K562 (cell line): Measurements from ENCODE around the gene FBXW11. TPM values are rescaled to one million over a fixed set of nuclear protein-coding genes. Genes with fewer than 3 reads are reported as not detected.

Source experiments
- ATAC-seq: fragments of 200-7000 bp; cut with Tn5 transposase; 3 replicates; pipeline ENCODE4 v1.9.1; 2020; ENCODE audit warnings: moderate library complexity
- BruUV-seq: library from RNA; stranded (reverse); fragments of 400-500 nt; replicated peaks from 2 replicates; lab custom pipeline; 2021; lab: Mats Ljungman, UMichigan
- CTCF ChIA-PET: fragments of 300-600 bp; formaldehyde crosslinking; extraction: SDS; loops from one replicate; lab custom pipeline; 2021; ENCODE audit warnings: low intra/inter-chr PET ratio; lab: Yijun Ruan, JAX
- POLR2A ChIA-PET: fragments of 300-600, 350-650 bp; sonication (Branson Sonifier 250); formaldehyde crosslinking; extraction: SDS; loops from one replicate; lab custom pipeline; 2021; ENCODE audit warnings: antibody characterized with exemption, inconsistent platforms; lab: Yijun Ruan, JAX
- DNase-seq, 4 experiments: peaks; one replicate each; pipeline versions ENCODE4 v3.0.0 to v3.0.0-alpha.2; 2011 to 2018; ENCODE audit warnings: low spot score in 3 of 4, mixed read lengths in 3 of 4; ENCODE audit errors: extremely low read depth in 1 of 4
- FAIRE-seq: peaks from 2 replicates; lab custom pipeline; 2011; peaks lifted over from hg19 to GRCh38; lab: Jason Lieb, UNC
- H2AFZ ChIP-seq: 2 replicates; pipeline ENCODE4 v1.6.0; 2011; ENCODE audit warnings: low read depth, low read length, control low read depth, inconsistent platforms
- H3K27ac ChIP-seq: fragments of 200-600 bp; 3 replicates; pipeline ENCODE4 v1.8.0; 2011; ENCODE audit warnings: low read depth, mild to moderate bottlenecking, control low read depth, inconsistent platforms, low read length, moderate library complexity, mixed read lengths; ENCODE audit errors: extremely low read depth
- H3K27me3 ChIP-seq, 2 experiments: fragments of 300-600 bp in 1 of 2; 2 replicates in 1 of 2; 3 replicates in 1 of 2; pipeline versions ENCODE4 v1.6.0 to v1.8.0; 2011; ENCODE audit warnings: inconsistent platforms in 2 of 2, low read length in 2 of 2, mild to moderate bottlenecking in 1 of 2, mixed read lengths in 1 of 2, moderate library complexity in 1 of 2; ENCODE audit not compliant: control insufficient read depth in 2 of 2, insufficient read depth in 2 of 2
- H3K36me3 ChIP-seq: fragments of 300-600 bp; 3 replicates; pipeline ENCODE4 v1.8.0; 2011; ENCODE audit warnings: mild to moderate bottlenecking, low read length, inconsistent platforms; ENCODE audit not compliant: control insufficient read depth, insufficient read depth
- H3K4me1 ChIP-seq, 2 experiments: fragments of 200-600 bp in 1 of 2; replicated peaks in 1 of 2; 2 replicates in 1 of 2; 3 replicates in 1 of 2; pipeline versions ENCODE4 v1.5.1 to v1.8.0; 2011; ENCODE audit warnings: inconsistent platforms in 2 of 2, low read length in 2 of 2, mild to moderate bottlenecking in 1 of 2, mixed read lengths in 1 of 2, moderate library complexity in 1 of 2; ENCODE audit not compliant: control insufficient read depth in 2 of 2, insufficient read depth in 2 of 2
- H3K4me2 ChIP-seq: 2 replicates; pipeline ENCODE4 v1.6.1; 2011; ENCODE audit warnings: low read length, control low read depth, inconsistent platforms, mixed read lengths; ENCODE audit not compliant: insufficient read depth
- H3K4me3 ChIP-seq: fragments of 200-600 bp; sonication (generic), shearing (Covaris generic); 2 replicates; pipeline ENCODE4 v1.5.1; 2016; ENCODE audit warnings: control low read depth, inconsistent platforms
- H3K79me2 ChIP-seq: fragments of 200-600 bp; 3 replicates; pipeline ENCODE4 v1.8.0; 2011; ENCODE audit warnings: low read length, inconsistent platforms; ENCODE audit not compliant: control insufficient read depth, insufficient read depth
- H3K9ac ChIP-seq, 2 experiments: 2 replicates each; pipeline versions ENCODE4 v1.6.0 to v1.6.1; 2011; ENCODE audit warnings: low read depth in 2 of 2, low read length in 2 of 2, control low read depth in 1 of 2, inconsistent platforms in 1 of 2, mild to moderate bottlenecking in 1 of 2, mixed read lengths in 1 of 2; ENCODE audit not compliant: insufficient read depth in 1 of 2
- H3K9me1 ChIP-seq: one replicate; pipeline ENCODE4 v1.6.0; 2011; ENCODE audit warnings: inconsistent platforms, mild to moderate bottlenecking, low read length, moderate library complexity; ENCODE audit not compliant: control insufficient read depth, insufficient read depth
- H3K9me3 ChIP-seq: replicated peaks from 2 replicates; pipeline ENCODE4 v1.5.1; 2011; ENCODE audit warnings: low read depth, low read length, inconsistent platforms; ENCODE audit not compliant: control insufficient read depth, insufficient read depth
- H4K20me1 ChIP-seq: replicated peaks from 2 replicates; pipeline ENCODE4 v1.6.1; 2011; ENCODE audit warnings: low read length, inconsistent platforms, mixed read lengths; ENCODE audit not compliant: control insufficient read depth, insufficient read depth
- ATF7 ChIP-seq: fragments of 450-650 bp; IDR thresholded peaks from 2 replicates; pipeline ENCODE4 v1.7.1; 2014; ENCODE audit warnings: mild to moderate bottlenecking, moderate library complexity
- BACH1 ChIP-seq: fragments of 200-800 bp; sonication (Bioruptor generic); IDR thresholded peaks from 2 replicates; pipeline ENCODE4 v1.6.1; 2016; ENCODE audit warnings: missing genetic modification characterization, missing compliant biosample characterization
- CBFA2T3 ChIP-seq: fragments of 450-650 bp; IDR thresholded peaks from 2 replicates; pipeline ENCODE4 v1.6.1; 2017
- ETV5 ChIP-seq: sonication (generic); formaldehyde crosslinking; IDR thresholded peaks from 2 replicates; pipeline ENCODE4 v1.4.0; 2020; ENCODE audit warnings: low read depth, mild to moderate bottlenecking, missing genetic modification reagents
- NBN ChIP-seq: fragments of 450-650 bp; IDR thresholded peaks from 2 replicates; pipeline ENCODE4 v1.6.1; 2016; ENCODE audit warnings: low read depth, mild to moderate bottlenecking
- NCOA4 ChIP-seq: fragments of 450-650 bp; IDR thresholded peaks from 2 replicates; pipeline ENCODE4 v1.6.1; 2018; ENCODE audit warnings: mild to moderate bottlenecking; ENCODE audit not compliant: partially characterized antibody
- NEUROD1 ChIP-seq: fragments of 150-350 bp; IDR thresholded peaks from 2 replicates; pipeline ENCODE4 v1.6.1; 2014; ENCODE audit warnings: borderline replicate concordance, low read length, low read depth; ENCODE audit not compliant: partially characterized antibody
- ZKSCAN1 ChIP-seq: fragments of 150-350 bp; IDR thresholded peaks from 2 replicates; pipeline ENCODE4 v1.6.1; 2016; ENCODE audit warnings: low read depth, low read length
- WGBS: fragments of 100-300 bp; shearing (Covaris generic); methylation state at CpG from one replicate; pipeline ENCODE4 v1.1.6; 2016; ENCODE audit warnings: low coverage, mixed read lengths; ENCODE audit not compliant: insufficient coverage; ENCODE audit errors: missing lambda C conversion rate; 5-methylcytosine and 5-hydroxymethylcytosine counted together
- in situ Hi-C: fragments of 300-500 bp; cut with MboI; formaldehyde crosslinking; loops from 4 replicates; pipeline ENCODE4 v1.15.0; 2018; ENCODE audit warnings: inconsistent platforms, mixed read lengths
- intact Hi-C: fragments of 100-400 bp; cut with micrococcal nuclease; formaldehyde crosslinking; loops from 2 replicates; pipeline ENCODE4 v1.14.2; 2022
- polyA plus RNA-seq, 8 experiments: library from polyadenylated mRNA; depleted of rRNA in 4 of 8; stranded (reverse) in 5 of 8; unstranded in 3 of 8; fragments of >200 nt; fragmentation: Nextera tagmentation in 2 of 8; fragmentation: Illumina TruSeq in 1 of 8; extraction: Ambion mirVana in 2 of 8; extraction: Trizol in 1 of 8; gene quantifications; 2 replicates each; pipeline versions ENCODE4 v1.2.1 to v1.2.3, GENCODE V29; 2011 to 2014; ENCODE audit warnings: inconsistent platforms in 1 of 8, missing spikeins in 1 of 8
- total RNA-seq, 7 experiments: library from RNA; depleted of rRNA in 6 of 7; stranded (reverse); fragments of >200 nt in 6 of 7; fragmentation: Illumina TruSeq in 2 of 7; extraction: Trizol in 2 of 7; gene quantifications; 2 replicates each; pipeline versions ENCODE4 v1.2.1 to v1.2.3, GENCODE V29; 2011 to 2021; ENCODE audit warnings: low replicate concordance in 1 of 7
- TF ChIP-seq, protein P1 (sequence below): fragments of 250-450 bp; sonication (Bioruptor Pico); IDR thresholded peaks from 2 replicates; pipeline ENCODE4 v1.5.0; 2021; ENCODE audit warnings: mild to moderate bottlenecking, moderate library complexity
- TF ChIP-seq, protein P2 (sequence below): sonication (generic); formaldehyde crosslinking; IDR thresholded peaks from 2 replicates; pipeline ENCODE4 v1.8.1; 2023; ENCODE audit warnings: mild to moderate bottlenecking, missing genetic modification reagents
- TF ChIP-seq, protein P3 (sequence below): fragments of 450-650 bp; conservative IDR thresholded peaks from 2 replicates; pipeline ENCODE4 v1.6.1; 2016; ENCODE audit warnings: missing genetic modification characterization, low read depth, mild to moderate bottlenecking, missing compliant biosample characterization, moderate library complexity

Gene FBXW11
- total and polyA plus RNA-seq, 9 of the 15 experiments (the other 6 are each of a cell fraction or from before 2014, with no cell fraction given) = 3.0 to 28.6 (median 23.6) TPM

DNA sequence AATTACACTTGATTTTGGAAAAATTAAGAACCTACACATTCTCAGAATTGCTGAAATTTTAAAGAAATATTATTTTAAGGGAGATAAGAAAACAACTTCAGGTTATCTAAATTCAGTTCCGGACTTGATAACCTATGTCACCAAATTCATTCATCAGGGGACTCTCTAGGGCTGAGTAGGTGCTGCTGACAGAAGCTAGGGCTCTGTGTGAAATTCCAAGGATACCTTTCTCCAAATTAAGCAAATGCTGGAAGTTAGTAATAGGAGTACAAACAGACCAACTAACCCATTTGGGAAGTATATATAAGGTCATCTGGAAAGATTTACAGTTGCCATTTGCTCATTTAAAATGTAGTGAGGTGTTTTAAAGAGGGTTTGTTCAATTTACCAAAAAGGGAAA is 136.5 kb downstream of the FBXW11 start (continued):
- TF ChIP-seq, protein P1, sequence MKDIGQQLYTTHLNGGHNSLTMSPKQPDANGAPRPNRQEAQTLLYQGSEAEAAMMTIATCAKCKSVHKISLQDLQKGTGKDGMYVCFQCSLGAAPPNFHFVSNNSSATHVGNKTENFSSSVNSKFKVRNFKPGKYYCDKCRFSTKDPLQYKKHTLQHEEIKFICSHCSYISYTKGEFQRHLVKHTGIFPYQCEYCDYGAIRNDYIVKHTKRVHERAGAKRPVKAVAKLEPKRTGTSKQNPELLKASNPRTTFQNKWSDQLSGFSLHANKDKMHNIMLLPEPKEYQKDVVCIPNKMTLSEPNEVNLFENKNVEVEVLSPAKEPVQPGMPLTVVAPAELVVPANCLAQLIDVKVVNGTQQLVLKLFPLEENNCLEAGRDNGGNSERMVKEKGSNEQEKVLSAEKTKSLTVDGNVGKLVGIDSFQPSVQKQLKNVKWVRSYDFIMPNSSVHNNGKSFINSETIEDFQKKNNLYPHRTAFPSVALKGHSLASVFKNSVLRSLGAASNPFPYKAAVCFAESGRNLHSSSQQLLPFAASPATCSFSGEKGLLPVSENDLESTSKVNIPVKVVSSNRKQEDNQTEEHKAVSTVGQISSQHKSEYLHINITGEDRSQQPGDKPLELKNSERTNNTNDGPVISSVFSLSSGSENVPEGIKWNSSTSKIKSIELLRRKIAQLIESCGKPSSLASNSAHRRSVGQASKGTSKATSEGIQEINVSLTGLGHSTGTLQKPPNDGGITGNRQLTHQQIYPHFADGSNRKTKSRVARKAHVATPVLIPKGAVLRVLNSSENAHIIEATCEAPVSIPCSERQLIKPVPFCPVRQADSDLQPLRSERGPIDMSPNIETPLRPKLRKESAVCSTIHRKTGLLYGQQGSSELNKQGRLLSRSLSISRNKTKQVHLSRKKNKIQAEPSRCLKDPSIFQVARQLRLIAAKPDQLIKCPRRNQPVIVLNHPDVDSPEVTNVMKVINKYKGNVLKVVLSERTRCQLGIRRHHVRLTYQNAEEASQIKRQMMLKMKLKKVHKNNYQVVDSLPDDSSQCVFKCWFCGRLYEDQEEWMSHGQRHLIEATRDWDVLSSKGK (CRISPR knock-in tag) = no peak

DNA sequence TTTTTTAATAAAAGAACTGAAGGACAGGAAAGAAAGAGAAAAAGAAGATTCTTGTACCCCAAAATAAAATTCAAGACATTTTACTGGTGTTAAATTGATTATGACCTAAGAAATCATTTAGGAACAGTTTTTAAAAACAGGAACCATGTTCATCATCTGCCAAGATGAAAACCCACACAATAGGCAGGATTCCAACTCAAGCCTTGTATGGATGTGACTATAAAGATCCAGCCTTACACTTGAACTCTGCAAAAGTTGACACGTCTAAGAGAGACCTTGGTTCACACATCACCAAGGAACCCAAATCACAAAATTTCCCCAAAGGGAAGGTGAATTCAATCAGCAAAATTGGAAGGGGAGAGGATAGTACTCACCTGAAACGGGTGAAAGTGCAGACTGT is 138.2 kb downstream of the FBXW11 start:
- FAIRE-seq = no peak
- peaks cover 43% of the 10 kb centered on the region for H3K36me3 ChIP-seq
- ATAC-seq = no peak

More for the DNA sequence above, 138.2 kb downstream of the FBXW11 start:
- TF ChIP-seq ZKSCAN1 (no peak), ATF7 (no peak), BACH1 (no peak), NBN (no peak), CBFA2T3 (no peak), ETV5 (no peak), NEUROD1 (no peak), NCOA4 (no peak)
- TF ChIP-seq, protein P1 (CRISPR knock-in tag) = no peak
- TF ChIP-seq, protein P2, sequence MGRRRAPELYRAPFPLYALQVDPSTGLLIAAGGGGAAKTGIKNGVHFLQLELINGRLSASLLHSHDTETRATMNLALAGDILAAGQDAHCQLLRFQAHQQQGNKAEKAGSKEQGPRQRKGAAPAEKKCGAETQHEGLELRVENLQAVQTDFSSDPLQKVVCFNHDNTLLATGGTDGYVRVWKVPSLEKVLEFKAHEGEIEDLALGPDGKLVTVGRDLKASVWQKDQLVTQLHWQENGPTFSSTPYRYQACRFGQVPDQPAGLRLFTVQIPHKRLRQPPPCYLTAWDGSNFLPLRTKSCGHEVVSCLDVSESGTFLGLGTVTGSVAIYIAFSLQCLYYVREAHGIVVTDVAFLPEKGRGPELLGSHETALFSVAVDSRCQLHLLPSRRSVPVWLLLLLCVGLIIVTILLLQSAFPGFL = no peak
- TF ChIP-seq, protein P3, sequence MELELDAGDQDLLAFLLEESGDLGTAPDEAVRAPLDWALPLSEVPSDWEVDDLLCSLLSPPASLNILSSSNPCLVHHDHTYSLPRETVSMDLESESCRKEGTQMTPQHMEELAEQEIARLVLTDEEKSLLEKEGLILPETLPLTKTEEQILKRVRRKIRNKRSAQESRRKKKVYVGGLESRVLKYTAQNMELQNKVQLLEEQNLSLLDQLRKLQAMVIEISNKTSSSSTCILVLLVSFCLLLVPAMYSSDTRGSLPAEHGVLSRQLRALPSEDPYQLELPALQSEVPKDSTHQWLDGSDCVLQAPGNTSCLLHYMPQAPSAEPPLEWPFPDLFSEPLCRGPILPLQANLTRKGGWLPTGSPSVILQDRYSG (tag) = no peak
- no TSS peak for BruUV-seq
- no peaks in the 10 kb centered on the region for H3K4me1 ChIP-seq
- H3K4me3 ChIP-seq = no peak overlapping the region
- 66% methylated on average over 2 of the region's 2 CpGs for WGBS
- H2AFZ ChIP-seq = no peak overlapping the region
- H4K20me1 ChIP-seq = no peaks in the 10 kb centered on the region
- POLR2A ChIA-PET = no interaction called here
- in situ Hi-C loops = no loop called here
- H3K9me1 ChIP-seq = no peaks in the 10 kb centered on the region
- no peak for DNase-seq
- intact Hi-C loops = no loop called here
- no peaks in the 10 kb centered on the region for H3K27me3 ChIP-seq
- CTCF ChIA-PET = no interaction called here
- H3K4me2 ChIP-seq = no peak overlapping the region
- no peak overlapping the region for H3K27ac ChIP-seq
- no peaks in the 10 kb centered on the region for H3K79me2 ChIP-seq
- no peaks in the 10 kb centered on the region for H3K9me3 ChIP-seq
- no peak overlapping the region for H3K9ac ChIP-seq
